ENCODE results near the gene MAB21L4. TPM values are rescaled to one million over a fixed set of nuclear protein-coding genes. Genes with fewer than 3 reads are reported as not detected.

Gene MAB21L4
- total RNA-seq, 4 donors from 2014 or later = 4.9 to 11.6 (median 9.8) TPM; not detected in 1

DNA sequence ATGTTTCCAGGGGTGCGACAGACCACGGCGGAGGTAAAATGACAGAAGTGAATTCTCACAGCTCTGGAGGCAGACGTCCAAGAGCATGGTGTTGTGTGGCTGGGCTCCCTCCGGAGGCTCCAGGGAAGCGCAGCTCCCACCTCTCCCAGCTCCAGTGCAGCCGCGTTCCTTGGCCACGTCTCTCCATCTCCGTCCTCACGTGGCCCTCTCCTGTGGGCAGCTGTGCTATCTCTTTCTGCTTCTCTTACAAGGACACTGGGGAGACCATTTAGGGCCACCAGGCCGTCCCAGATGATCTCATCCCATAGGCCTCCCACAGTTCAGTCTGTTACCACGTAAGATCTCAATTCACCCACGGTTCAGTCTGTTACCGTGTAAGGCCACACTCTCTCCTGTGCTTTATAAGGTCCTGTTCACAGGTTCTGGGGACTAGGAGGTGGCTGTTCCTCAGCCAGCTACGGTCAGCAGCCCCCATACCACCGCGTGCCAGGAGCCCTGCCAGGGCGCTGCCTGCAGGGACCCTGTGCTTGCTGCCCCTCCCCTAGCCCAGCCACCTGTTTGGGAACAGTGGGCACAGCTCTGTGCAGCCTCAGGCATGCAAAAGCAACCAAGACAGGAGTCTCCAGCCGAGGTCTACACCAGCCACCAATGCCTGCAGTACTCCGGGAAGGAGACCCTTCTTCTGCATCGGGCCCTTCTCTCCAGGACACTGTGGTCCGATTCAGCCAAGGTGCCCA, 2.9 kb upstream of the MAB21L4 start:
- H3K9me3 ChIP-seq = no peaks in the 10 kb centered on the region
- H3K36me3 ChIP-seq = no peaks in the 10 kb centered on the region
- no peak for DNase-seq
- WGBS, 2 donors (ENCODE audit: low coverage in 1 of 2) = 71 to 91% methylated on average over 7 to 23 of the region's 23 CpGs
- no peak overlapping the region for H3K4me3 ChIP-seq
- peaks cover 0 to 20% (median 0%) of the 10 kb centered on the region in 4 donors for H3K4me1 ChIP-seq
- H3K27me3 ChIP-seq = peaks cover 16% of the 10 kb centered on the region
- in situ Hi-C loops (cut with MboI; ENCODE audit: low pct_ligation_motif_present in 1 of 4, low pct_unique_long_range_greater_than_20kb in 1 of 4, low sequenced_read_pairs in 3 of 4) (no loop called here), intact Hi-C loops (cut with DNase I; ENCODE audit: low total_unique reads) (no loop called here)
- no peak for TF ChIP-seq POLR2AphosphoS5 (IDR thresholded peaks at IDR 0.05)
- TF ChIP-seq POLR2A (IDR thresholded peaks at IDR 0.05) = no peak
- TF ChIP-seq, protein P1, sequence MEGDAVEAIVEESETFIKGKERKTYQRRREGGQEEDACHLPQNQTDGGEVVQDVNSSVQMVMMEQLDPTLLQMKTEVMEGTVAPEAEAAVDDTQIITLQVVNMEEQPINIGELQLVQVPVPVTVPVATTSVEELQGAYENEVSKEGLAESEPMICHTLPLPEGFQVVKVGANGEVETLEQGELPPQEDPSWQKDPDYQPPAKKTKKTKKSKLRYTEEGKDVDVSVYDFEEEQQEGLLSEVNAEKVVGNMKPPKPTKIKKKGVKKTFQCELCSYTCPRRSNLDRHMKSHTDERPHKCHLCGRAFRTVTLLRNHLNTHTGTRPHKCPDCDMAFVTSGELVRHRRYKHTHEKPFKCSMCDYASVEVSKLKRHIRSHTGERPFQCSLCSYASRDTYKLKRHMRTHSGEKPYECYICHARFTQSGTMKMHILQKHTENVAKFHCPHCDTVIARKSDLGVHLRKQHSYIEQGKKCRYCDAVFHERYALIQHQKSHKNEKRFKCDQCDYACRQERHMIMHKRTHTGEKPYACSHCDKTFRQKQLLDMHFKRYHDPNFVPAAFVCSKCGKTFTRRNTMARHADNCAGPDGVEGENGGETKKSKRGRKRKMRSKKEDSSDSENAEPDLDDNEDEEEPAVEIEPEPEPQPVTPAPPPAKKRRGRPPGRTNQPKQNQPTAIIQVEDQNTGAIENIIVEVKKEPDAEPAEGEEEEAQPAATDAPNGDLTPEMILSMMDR (IDR thresholded peaks at IDR 0.05) = no peak
- no peak for TF ChIP-seq EP300 (IDR thresholded peaks at IDR 0.05; ENCODE audit: low read depth)
- H3K27ac ChIP-seq = no peak overlapping the region

DNA sequence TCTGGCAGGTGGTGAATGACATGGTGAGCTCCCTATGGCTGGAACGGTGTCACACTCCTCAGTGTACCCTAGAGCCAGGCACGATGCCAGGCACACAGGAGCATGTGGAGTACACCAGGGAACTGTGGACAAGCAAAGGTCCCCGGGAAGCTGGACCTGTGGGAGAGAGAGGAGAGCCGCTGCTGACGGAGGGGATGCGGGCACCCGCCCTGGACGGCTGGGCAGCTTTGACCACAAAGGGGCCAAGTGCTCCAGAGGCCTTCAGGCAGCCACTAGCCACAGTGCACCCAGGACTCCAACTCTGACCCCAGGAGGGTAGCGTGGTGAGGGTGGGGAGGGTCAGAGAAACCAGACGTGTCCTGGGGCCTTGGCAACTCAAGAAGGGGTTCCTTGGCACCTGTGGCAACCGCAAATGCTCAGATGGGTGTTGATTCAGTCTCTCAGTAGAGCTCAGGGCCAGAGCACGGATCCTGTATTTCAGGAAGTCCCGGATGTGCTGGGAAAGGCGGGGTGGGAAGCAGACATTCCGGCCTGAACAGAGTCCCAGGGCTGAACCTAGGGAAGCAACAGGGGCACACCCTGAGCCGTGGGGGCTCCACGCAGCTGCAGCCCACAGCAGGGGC, 2.3 kb upstream of the MAB21L4 start:
- Histone ChIP-seq H3K9me3 (no peaks in the 10 kb centered on the region), H3K4me3 (no peak overlapping the region), H3K4me1 (peaks cover 0 to 20% (median 0%) of the 10 kb centered on the region in 4 donors), H3K36me3 (no peaks in the 10 kb centered on the region), H3K27ac (peak overlapping the region in 3 of 4 donors; percentile 4 to 46 (median 44)), H3K27me3 (peaks cover 10% of the 10 kb centered on the region)
- DNase-seq = peak; percentile 35
- intact Hi-C loops (cut with DNase I; ENCODE audit: low total_unique reads) = no loop called here
- WGBS, 2 donors (ENCODE audit: low coverage in 1 of 2) = 59% methylated on average over 17 of the region's 17 CpGs; no CpG with 5 or more reads in 1 of the 2 donors
- TF ChIP-seq EP300 (IDR thresholded peaks at IDR 0.05; ENCODE audit: low read depth) (no peak), POLR2A (IDR thresholded peaks at IDR 0.05) (no peak), POLR2AphosphoS5 (IDR thresholded peaks at IDR 0.05) (no peak)
- TF ChIP-seq, protein P1 (IDR thresholded peaks at IDR 0.05) = no peak
- in situ Hi-C loops (cut with MboI; ENCODE audit: low pct_ligation_motif_present in 1 of 4, low pct_unique_long_range_greater_than_20kb in 1 of 4, low sequenced_read_pairs in 3 of 4) = no loop called here

DNA sequence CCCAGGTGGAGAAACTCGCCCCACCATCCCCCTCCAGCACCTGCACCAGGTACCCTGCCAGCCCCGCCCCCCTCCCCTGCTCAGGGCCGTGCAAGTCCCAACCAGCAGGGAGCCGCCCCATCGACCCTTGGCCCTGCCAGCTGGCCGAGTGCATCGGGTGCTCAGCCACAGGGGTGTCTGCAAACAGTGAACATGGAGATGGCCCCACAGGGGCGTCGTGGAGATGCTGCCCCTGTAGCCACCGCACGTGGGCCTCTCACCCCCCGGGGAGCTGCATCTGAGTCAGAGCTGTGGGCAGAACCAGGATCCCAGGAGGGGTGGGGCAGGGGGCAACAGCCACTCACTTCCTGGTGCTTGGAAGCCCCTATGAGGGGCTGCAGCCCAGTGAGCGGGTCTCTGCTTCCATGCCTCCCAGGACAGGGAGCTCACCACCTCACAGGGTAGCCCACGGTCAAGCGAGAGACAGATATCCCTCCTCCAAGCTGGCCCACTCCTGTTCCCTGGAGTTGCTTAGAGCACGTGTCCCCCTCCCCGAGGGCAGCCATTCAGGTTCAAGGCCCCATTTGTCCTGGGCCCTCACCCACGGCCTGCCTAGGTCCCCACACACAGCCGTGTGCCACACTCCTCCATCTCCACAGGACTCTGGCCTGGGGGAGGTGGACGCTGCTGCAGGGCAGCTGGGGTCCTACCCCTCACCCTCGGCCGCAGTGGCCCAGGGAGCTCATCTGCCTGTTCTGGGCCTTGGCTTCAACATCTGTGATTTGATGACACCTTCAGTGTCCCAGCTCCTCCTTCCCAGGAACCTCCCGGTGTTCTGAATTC, 1.1 kb upstream of the MAB21L4 start:
- WGBS, 2 donors (ENCODE audit: low coverage in 1 of 2) = 56% methylated on average over 17 of the region's 23 CpGs; no CpG with 5 or more reads in 1 of the 2 donors
- no peak overlapping the region for H3K27ac ChIP-seq
- H3K4me3 ChIP-seq = peak overlapping the region in 1 of 4 donors; percentile 28
- peak; percentile 65 for DNase-seq
- H3K36me3 ChIP-seq = no peaks in the 10 kb centered on the region
- H3K27me3 ChIP-seq = peaks cover 6% of the 10 kb centered on the region
- TF ChIP-seq POLR2A (IDR thresholded peaks at IDR 0.05) (no peak), EP300 (IDR thresholded peaks at IDR 0.05; ENCODE audit: low read depth) (no peak), POLR2AphosphoS5 (IDR thresholded peaks at IDR 0.05) (no peak)
- TF ChIP-seq, protein P1 (IDR thresholded peaks at IDR 0.05) = no peak
- in situ Hi-C loops (cut with MboI; ENCODE audit: low pct_ligation_motif_present in 1 of 4, low pct_unique_long_range_greater_than_20kb in 1 of 4, low sequenced_read_pairs in 3 of 4) (no loop called here), intact Hi-C loops (cut with DNase I; ENCODE audit: low total_unique reads) (no loop called here)
- peaks cover 0 to 20% (median 0%) of the 10 kb centered on the region in 4 donors for H3K4me1 ChIP-seq
- H3K9me3 ChIP-seq = no peaks in the 10 kb centered on the region

GRCh38 chr2:240896394-240896793, 438 bp upstream of the MAB21L4 start:
- H3K9me3 ChIP-seq = no peaks in the 10 kb centered on the region
- H3K4me1 ChIP-seq = peaks cover 0 to 20% (median 0%) of the 10 kb centered on the region in 4 donors
- H3K27me3 ChIP-seq = no peaks in the 10 kb centered on the region
- intact Hi-C loops (cut with DNase I; ENCODE audit: low total_unique reads) (no loop called here), in situ Hi-C loops (cut with MboI; ENCODE audit: low pct_ligation_motif_present in 1 of 4, low pct_unique_long_range_greater_than_20kb in 1 of 4, low sequenced_read_pairs in 3 of 4) (no loop called here)
- TF ChIP-seq, protein P1 (IDR thresholded peaks at IDR 0.05) = no peak
- no peak for TF ChIP-seq EP300 (IDR thresholded peaks at IDR 0.05; ENCODE audit: low read depth)
- TF ChIP-seq POLR2A (IDR thresholded peaks at IDR 0.05) = no peak
- no peak for TF ChIP-seq POLR2AphosphoS5 (IDR thresholded peaks at IDR 0.05)
- H3K4me3 ChIP-seq = peak overlapping the region in 1 of 4 donors; percentile 28
- 52% methylated on average over 7 of the region's 7 CpGs; no CpG with 5 or more reads in 1 of the 2 donors for WGBS, 2 donors (ENCODE audit: low coverage in 1 of 2)
- no peaks in the 10 kb centered on the region for H3K36me3 ChIP-seq
- no peak for DNase-seq
- H3K27ac ChIP-seq = no peak overlapping the region

Data from transverse colon (tissue), 4 donors.